Measurements from ENCODE around the gene FAM171A1.

FAM171A1 gene

GRCh38 chr10:15364001-15364400 lies 7.1 kb downstream of the FAM171A1 start:
- TF ChIP-seq GATA1 (IDR thresholded peaks at IDR 0.05; ENCODE audit: low read depth, low read length) (no peak), POLR2A (IDR thresholded peaks at IDR 0.05; ENCODE audit: low read length) (no peak)
- DNase-seq = no peak

GRCh38 chr10:15363031-15363430 lies 8.1 kb downstream of the FAM171A1 start:
- TF ChIP-seq POLR2A (IDR thresholded peaks at IDR 0.05; ENCODE audit: low read length) = no peak
- TF ChIP-seq GATA1 (IDR thresholded peaks at IDR 0.05; ENCODE audit: low read depth, low read length) = no peak
- no peak for DNase-seq

- DNase-seq = no peak
- TF ChIP-seq POLR2A (IDR thresholded peaks at IDR 0.05; ENCODE audit: low read length) (no peak), GATA1 (IDR thresholded peaks at IDR 0.05; ENCODE audit: low read depth, low read length) (no peak)
Measured at GRCh38 chr10:15361131-15361530, 10.0 kb downstream of the FAM171A1 start.

GRCh38 chr10:15360566-15360965 lies 10.5 kb downstream of the FAM171A1 start:
- no peak for TF ChIP-seq GATA1 (IDR thresholded peaks at IDR 0.05; ENCODE audit: low read depth, low read length)
- no peak for TF ChIP-seq POLR2A (IDR thresholded peaks at IDR 0.05; ENCODE audit: low read length)
- DNase-seq = peak in 1 of 2 experiments; percentile 23

GRCh38 chr10:15353471-15354017 lies 17.5 kb downstream of the FAM171A1 start:
- TF ChIP-seq POLR2A (IDR thresholded peaks at IDR 0.05; ENCODE audit: low read length) (no peak), GATA1 (IDR thresholded peaks at IDR 0.05; ENCODE audit: low read depth, low read length) (no peak)

GRCh38 chr10:15352836-15353235 lies 18.3 kb downstream of the FAM171A1 start:
- no peak for DNase-seq
- TF ChIP-seq POLR2A (IDR thresholded peaks at IDR 0.05; ENCODE audit: low read length) = no peak
- TF ChIP-seq GATA1 (IDR thresholded peaks at IDR 0.05; ENCODE audit: low read depth, low read length) = no peak

More at GRCh38 chr10:15353471-15354017, 17.5 kb downstream of the FAM171A1 start:
- DNase-seq = no peak

- TF ChIP-seq GATA1 (IDR thresholded peaks at IDR 0.05; ENCODE audit: low read depth, low read length) = no peak
- no peak for TF ChIP-seq POLR2A (IDR thresholded peaks at IDR 0.05; ENCODE audit: low read length)
Measured at GRCh38 chr10:15352201-15352600, 18.9 kb downstream of the FAM171A1 start.

GRCh38 chr10:15351099-15351820 lies 19.8 kb downstream of the FAM171A1 start:
- no peak for DNase-seq
- TF ChIP-seq GATA1 (IDR thresholded peaks at IDR 0.05; ENCODE audit: low read depth, low read length) (no peak), POLR2A (IDR thresholded peaks at IDR 0.05; ENCODE audit: low read length) (no peak)

More at GRCh38 chr10:15352201-15352600, 18.9 kb downstream of the FAM171A1 start:
- no peak for DNase-seq

GRCh38 chr10:15349112-15349511 lies 22.0 kb downstream of the FAM171A1 start:
- DNase-seq = no peak
- TF ChIP-seq GATA1 (IDR thresholded peaks at IDR 0.05; ENCODE audit: low read depth, low read length) = no peak
- no peak for TF ChIP-seq POLR2A (IDR thresholded peaks at IDR 0.05; ENCODE audit: low read length)

- DNase-seq = no peak
- no peak for TF ChIP-seq GATA1 (IDR thresholded peaks at IDR 0.05; ENCODE audit: low read depth, low read length)
- no peak for TF ChIP-seq POLR2A (IDR thresholded peaks at IDR 0.05; ENCODE audit: low read length)
Measured at GRCh38 chr10:15348579-15348978, 22.5 kb downstream of the FAM171A1 start.

- TF ChIP-seq GATA1 (IDR thresholded peaks at IDR 0.05; ENCODE audit: low read depth, low read length) (no peak), POLR2A (IDR thresholded peaks at IDR 0.05; ENCODE audit: low read length) (no peak)
- DNase-seq = no peak
Measured at GRCh38 chr10:15347150-15347549, 23.9 kb downstream of the FAM171A1 start.

- no peak for DNase-seq
- TF ChIP-seq GATA1 (IDR thresholded peaks at IDR 0.05; ENCODE audit: low read depth, low read length) (no peak), POLR2A (IDR thresholded peaks at IDR 0.05; ENCODE audit: low read length) (no peak)
Measured at GRCh38 chr10:15346440-15347141, 24.5 kb downstream of the FAM171A1 start.

GRCh38 chr10:15345450-15345849 lies 25.6 kb downstream of the FAM171A1 start:
- TF ChIP-seq GATA1 (IDR thresholded peaks at IDR 0.05; ENCODE audit: low read depth, low read length) (no peak), POLR2A (IDR thresholded peaks at IDR 0.05; ENCODE audit: low read length) (no peak)
- DNase-seq = no peak

GRCh38 chr10:15344876-15345285 lies 26.2 kb downstream of the FAM171A1 start:
- peak; percentile 52 to 55 for DNase-seq
- TF ChIP-seq POLR2A (IDR thresholded peaks at IDR 0.05; ENCODE audit: low read length) (no peak), GATA1 (IDR thresholded peaks at IDR 0.05; ENCODE audit: low read depth, low read length) (no peak)

Data from erythroblast (primary cell).